ENCODE data around the gene FUT8.
"Not testable (repeated sequence)": the region's sequence is repeated elsewhere in the genome, so short reads cannot be mapped to it uniquely, and the experiment has no call there.

Gene FUT8

GRCh38 chr14:65453807-65454480 lies 41.4 kb downstream of the FUT8 start:
- DNase-seq (ENCODE audit: low read depth in 2 of 2) = no peak

- no peak for DNase-seq (ENCODE audit: low read depth in 2 of 2)
These were observed 43.7 kb downstream of the FUT8 start for GRCh38 chr14:65456247-65456646.

- no peak for DNase-seq (ENCODE audit: low read depth in 2 of 2)
These were observed 49.2 kb downstream of the FUT8 start for GRCh38 chr14:65461730-65462129.

GRCh38 chr14:65462411-65462810 lies 49.9 kb downstream of the FUT8 start:
- DNase-seq (ENCODE audit: low read depth in 2 of 2) = no peak

GRCh38 chr14:65465584-65465983 lies 53.1 kb downstream of the FUT8 start:
- no peak for DNase-seq (ENCODE audit: low read depth in 2 of 2)

- DNase-seq (ENCODE audit: low read depth in 2 of 2) = not testable (repeated sequence)
These were observed 55.4 kb downstream of the FUT8 start for GRCh38 chr14:65467926-65468325.

- DNase-seq (ENCODE audit: low read depth in 2 of 2) = no peak
These were observed 57.4 kb downstream of the FUT8 start for GRCh38 chr14:65469903-65470302.

GRCh38 chr14:65470404-65470880 lies 57.9 kb downstream of the FUT8 start:
- DNase-seq (ENCODE audit: low read depth in 2 of 2) = no peak

GRCh38 chr14:65471038-65471878 lies 58.7 kb downstream of the FUT8 start:
- DNase-seq (ENCODE audit: low read depth in 2 of 2) = no peak

GRCh38 chr14:65472189-65472588 lies 59.7 kb downstream of the FUT8 start:
- DNase-seq (ENCODE audit: low read depth in 2 of 2) = no peak

GRCh38 chr14:65476273-65476941 lies 63.9 kb downstream of the FUT8 start:
- DNase-seq (ENCODE audit: low read depth in 2 of 2) = no peak

GRCh38 chr14:65476942-65477318 lies 64.4 kb downstream of the FUT8 start:
- DNase-seq (ENCODE audit: low read depth in 2 of 2) = no peak

GRCh38 chr14:65478017-65478416 lies 65.5 kb downstream of the FUT8 start:
- DNase-seq (ENCODE audit: low read depth in 2 of 2) = no peak

GRCh38 chr14:65478596-65478995 lies 66.1 kb downstream of the FUT8 start:
- no peak for DNase-seq (ENCODE audit: low read depth in 2 of 2)

- DNase-seq (ENCODE audit: low read depth in 2 of 2) = no peak
These were observed 66.9 kb downstream of the FUT8 start for GRCh38 chr14:65479386-65479785.

- DNase-seq (ENCODE audit: low read depth in 2 of 2) = no peak
These were observed 70.4 kb downstream of the FUT8 start for GRCh38 chr14:65482757-65483438.

- no peak for DNase-seq (ENCODE audit: low read depth in 2 of 2)
These were observed 71.1 kb downstream of the FUT8 start for GRCh38 chr14:65483647-65484046.

- DNase-seq (ENCODE audit: low read depth in 2 of 2) = no peak
These were observed 73.0 kb downstream of the FUT8 start for GRCh38 chr14:65485516-65485915.

- DNase-seq (ENCODE audit: low read depth in 2 of 2) = no peak
These were observed 74.3 kb downstream of the FUT8 start for GRCh38 chr14:65486863-65487262.

GRCh38 chr14:65487783-65488494 lies 75.4 kb downstream of the FUT8 start:
- no peak for DNase-seq (ENCODE audit: low read depth in 2 of 2)

- DNase-seq (ENCODE audit: low read depth in 2 of 2) = no peak
These were observed 78.7 kb downstream of the FUT8 start for GRCh38 chr14:65491274-65491673.
